Astrocyte of the cerebellum (primary cell): ENCODE data around the gene CHD8.
"Not testable (repeated sequence)": the region's sequence is repeated elsewhere in the genome, so short reads cannot be mapped to it uniquely, and the experiment has no call there.

Experiments used
- DNase-seq: peaks from one replicate; pipeline ENCODE4 v3.0.0-alpha.2; 2011; ENCODE audit warnings: low read depth
- H3K4me3 ChIP-seq: 2 replicates; pipeline ENCODE4 v1.5.1; 2011; ENCODE audit warnings: mild to moderate bottlenecking, low read depth, low read length, moderate library complexity
- CTCF ChIP-seq: IDR thresholded peaks from 2 replicates; pipeline ENCODE4 v1.5.1; 2012; ENCODE audit warnings: low read length, low read depth, moderate library complexity, mild to moderate bottlenecking; ENCODE audit errors: missing control alignments
- in situ Hi-C: cut with HindIII; loops from 2 replicates; pipeline ENCODE4 v1.10.0; 2017; ENCODE audit warnings: low sequenced_read_pairs

The CHD8 gene

GRCh38 chr14:21379338-21379737 is 76.6 kb downstream of the CHD8 start:
- in situ Hi-C loops: no loop called here
- no peak for TF ChIP-seq CTCF
- DNase-seq: no peak
- H3K4me3 ChIP-seq: no peak overlapping the region

GRCh38 chr14:21373980-21374379 is 81.9 kb downstream of the CHD8 start:
- TF ChIP-seq CTCF: no peak
- in situ Hi-C loops: no loop called here
- DNase-seq: no peak
- no peak overlapping the region for H3K4me3 ChIP-seq

- H3K4me3 ChIP-seq, in situ Hi-C loops, DNase-seq: not testable (repeated sequence)
Observed at GRCh38 chr14:21372814-21373213, 83.1 kb downstream of the CHD8 start.

- no peak overlapping the region for H3K4me3 ChIP-seq
- TF ChIP-seq CTCF: no peak
Observed at GRCh38 chr14:21369949-21370679, 85.8 kb downstream of the CHD8 start.

GRCh38 chr14:21367582-21368144 is 88.3 kb downstream of the CHD8 start:
- TF ChIP-seq CTCF: no peak
- DNase-seq: no peak
- in situ Hi-C loops: no loop called here
- no peak overlapping the region for H3K4me3 ChIP-seq

More at GRCh38 chr14:21369949-21370679, 85.8 kb downstream of the CHD8 start:
- in situ Hi-C loops: no loop called here
- DNase-seq: no peak

GRCh38 chr14:21356511-21356910 is 99.4 kb downstream of the CHD8 start:
- in situ Hi-C loops: no loop called here
- no peak for DNase-seq
- no peak for TF ChIP-seq CTCF

GRCh38 chr14:21352587-21352986 is 103.3 kb downstream of the CHD8 start:
- no peak for DNase-seq
- no peak overlapping the region for H3K4me3 ChIP-seq
- in situ Hi-C loops: loop anchor here (5.0 kb wide), 1 partner anchor 50 kb away; no protein-coding TSS in a partner anchor
- TF ChIP-seq CTCF: no peak

More at GRCh38 chr14:21356511-21356910, 99.4 kb downstream of the CHD8 start:
- H3K4me3 ChIP-seq: no peak overlapping the region
